Keratinocyte (primary cell): ENCODE results near the gene USP10.

Source experiments
- CTCF ChIP-seq, 3 experiments: IDR thresholded peaks in 1 of 3; conservative IDR thresholded peaks in 1 of 3; optimal IDR thresholded peaks in 1 of 3; 2 replicates in 2 of 3; 3 replicates in 1 of 3; pipeline versions ENCODE3 to v1.5.1; 2011; ENCODE audit warnings: low read length in 3 of 3, mild to moderate bottlenecking in 3 of 3, moderate library complexity in 2 of 3, control low read depth in 1 of 3, inconsistent platforms in 1 of 3; ENCODE audit not compliant: insufficient read depth in 2 of 3; ENCODE audit errors: extremely low read depth in 1 of 3
- EZH2 ChIP-seq: IDR thresholded peaks from one replicate; pipeline ENCODE4 v1.6.1; 2012; ENCODE audit warnings: inconsistent platforms, mild to moderate bottlenecking, low read length, moderate library complexity

DNA sequence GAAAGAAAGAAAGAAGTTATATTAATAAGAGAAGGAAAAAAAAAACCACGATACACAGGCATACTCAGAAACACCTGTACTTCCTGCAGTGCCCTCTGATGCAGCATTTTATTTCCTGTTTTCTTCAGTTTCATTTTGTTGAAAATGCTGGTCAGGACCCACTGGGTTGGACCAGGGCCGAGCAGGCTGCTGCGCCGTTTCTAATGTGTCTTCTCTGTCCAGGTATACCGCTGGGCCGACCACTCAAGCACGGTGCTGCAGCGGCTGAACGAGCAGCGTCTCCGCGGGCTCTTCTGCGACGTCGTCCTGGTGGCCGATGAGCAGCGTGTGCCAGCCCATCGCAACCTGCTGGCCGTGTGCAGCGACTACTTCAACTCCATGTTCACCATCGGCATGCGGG is 43.2 kb upstream of the USP10 start:
- no peak for TF ChIP-seq CTCF (optimal IDR thresholded peaks at IDR 0.05 in 1 of 3, IDR thresholded peaks at IDR 0.05 in 1 of 3, conservative IDR thresholded peaks at IDR 0.05 in 1 of 3; ENCODE audit: extremely low read depth in 1 of 3, insufficient read depth in 2 of 3, low read length in 3 of 3)
- no peak for TF ChIP-seq EZH2
